ENCODE data around the gene EIF4G3. TPM values are rescaled to one million over a fixed set of nuclear protein-coding genes. Genes with fewer than 3 reads are reported as not detected.
"Not testable (repeated sequence)": the region's sequence is repeated elsewhere in the genome, so short reads cannot be mapped to it uniquely, and the experiment has no call there.

EIF4G3 gene
- total and polyA plus RNA-seq, 9 of the 15 experiments (the other 6 are each of a cell fraction or from before 2014, with no cell fraction given), result 6.7 to 40.5 (median 32.1) TPM

DNA sequence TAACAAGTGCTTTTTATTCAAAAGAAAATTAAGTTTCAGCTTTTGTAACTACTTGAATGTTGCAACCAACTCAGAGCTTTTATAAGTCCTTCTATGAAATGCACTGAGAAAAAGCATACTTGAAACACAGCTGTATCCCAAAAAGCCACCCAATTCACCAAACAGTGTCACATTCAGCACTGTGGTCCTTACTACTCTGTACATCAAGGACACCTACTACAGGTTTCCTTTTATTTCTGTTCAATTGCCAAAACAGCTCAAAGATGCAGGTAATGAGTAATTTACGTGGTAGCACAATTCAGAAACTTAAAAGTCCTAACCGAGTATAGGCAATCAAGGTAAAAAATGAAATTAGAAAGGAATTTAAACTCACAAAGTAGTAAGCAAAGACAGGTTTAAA lies 2.5 kb downstream of the EIF4G3 start:
- Histone ChIP-seq H3K36me3 (ENCODE audit: control insufficient read depth, insufficient read depth, low read length) (peaks cover 24% of the 10 kb centered on the region; the same call in 1 of the 3 replicates), H3K27me3 (ENCODE audit: control insufficient read depth in 2 of 2, insufficient read depth in 2 of 2, low read length in 2 of 2) (no peaks in the 10 kb centered on the region), H3K9me1 (ENCODE audit: control insufficient read depth, insufficient read depth, low read length) (no peaks in the 10 kb centered on the region), H2AFZ (ENCODE audit: low read depth, low read length) (no peak overlapping the region), H3K4me3 (peak overlapping the region; percentile 88), H3K4me2 (ENCODE audit: insufficient read depth, low read length) (peak overlapping the region; percentile 83), H3K9me3 (replicated peaks; ENCODE audit: control insufficient read depth, insufficient read depth, low read depth, low read length) (no peaks in the 10 kb centered on the region), H3K27ac (ENCODE audit: extremely low read depth, low read depth, low read length) (no peak overlapping the region), H3K4me1 (replicated peaks in 1 of 2; ENCODE audit: control insufficient read depth in 2 of 2, insufficient read depth in 2 of 2, low read length in 2 of 2) (peaks cover 16 to 20% of the 10 kb centered on the region in 2 experiments; a peak in 4 of 5 replicates), H3K79me2 (ENCODE audit: control insufficient read depth, insufficient read depth, low read length) (peaks cover 45% of the 10 kb centered on the region), H4K20me1 (replicated peaks; ENCODE audit: control insufficient read depth, insufficient read depth, low read length) (peaks cover 12% of the 10 kb centered on the region), H3K9ac (ENCODE audit: insufficient read depth in 1 of 2, low read depth in 2 of 2, low read length in 2 of 2) (peak overlapping the region in 1 of 2 experiments; percentile 69; a peak in 2 of 4 replicates)
- in situ Hi-C loops (cut with MboI) (no loop called here), intact Hi-C loops (cut with micrococcal nuclease) (no loop called here)
- POLR2A ChIA-PET, result interaction anchor here (0.8 to 2.2 kb wide), 6 partner anchors 9 to 192 kb away, joined by 3 to 7 read pairs (median 4); no protein-coding TSS in a partner anchor
- TF ChIP-seq, protein P1, sequence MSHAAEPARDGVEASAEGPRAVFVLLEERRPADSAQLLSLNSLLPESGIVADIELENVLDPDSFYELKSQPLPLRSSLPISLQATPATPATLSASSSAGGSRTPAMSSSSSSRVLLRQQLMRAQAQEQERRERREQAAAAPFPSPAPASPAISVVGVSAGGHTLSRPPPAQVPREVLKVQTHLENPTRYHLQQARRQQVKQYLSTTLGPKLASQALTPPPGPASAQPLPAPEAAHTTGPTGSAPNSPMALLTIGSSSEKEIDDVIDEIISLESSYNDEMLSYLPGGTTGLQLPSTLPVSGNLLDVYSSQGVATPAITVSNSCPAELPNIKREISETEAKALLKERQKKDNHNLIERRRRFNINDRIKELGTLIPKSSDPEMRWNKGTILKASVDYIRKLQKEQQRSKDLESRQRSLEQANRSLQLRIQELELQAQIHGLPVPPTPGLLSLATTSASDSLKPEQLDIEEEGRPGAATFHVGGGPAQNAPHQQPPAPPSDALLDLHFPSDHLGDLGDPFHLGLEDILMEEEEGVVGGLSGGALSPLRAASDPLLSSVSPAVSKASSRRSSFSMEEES (CRISPR knock-in tag; IDR thresholded peaks at IDR 0.05), result no peak
- TF ChIP-seq ZBTB7A (IDR thresholded peaks at IDR 0.05; ENCODE audit: borderline replicate concordance, control insufficient read depth, low read depth, low read length), result no peak
- TF ChIP-seq HIVEP1 (CRISPR knock-in tag; IDR thresholded peaks at IDR 0.05), result no peak
- no peak for TF ChIP-seq SMAD2 (IDR thresholded peaks at IDR 0.05; ENCODE audit: low read depth, low read length)
- TF ChIP-seq DDX20 (tag; IDR thresholded peaks at IDR 0.05; ENCODE audit: low read depth), result no peak
- TF ChIP-seq SLC30A9 (CRISPR knock-in tag; IDR thresholded peaks at IDR 0.05), result no peak
- no TSS peak for BruUV-seq (replicated peaks)
- CTCF ChIA-PET (ENCODE audit: low intra/inter-chr PET ratio), result no interaction called here
- FAIRE-seq, result no peak
- DNase-seq (ENCODE audit: extremely low read depth in 1 of 4, low spot score in 3 of 4), result no peak
- ATAC-seq, result no peak
- 46% methylated on average over 2 of the region's 2 CpGs for WGBS (ENCODE audit: insufficient coverage, low coverage, missing lambda C conversion rate)

- H3K27ac ChIP-seq (ENCODE audit: extremely low read depth, low read depth, low read length), result not testable (repeated sequence)
These were observed 3.6 kb downstream of the EIF4G3 start for GRCh38 chr1:21173096-21173495.

More at GRCh38 chr1:21173096-21173495, 3.6 kb downstream of the EIF4G3 start:
- H3K4me3 ChIP-seq; H3K9me3 ChIP-seq (replicated peaks; ENCODE audit: control insufficient read depth, insufficient read depth, low read depth, low read length); H3K9ac ChIP-seq (ENCODE audit: insufficient read depth in 1 of 2, low read depth in 2 of 2, low read length in 2 of 2); FAIRE-seq; intact Hi-C loops (cut with micrococcal nuclease); DNase-seq (ENCODE audit: extremely low read depth in 1 of 4, low spot score in 3 of 4); in situ Hi-C loops (cut with MboI); H2AFZ ChIP-seq (ENCODE audit: low read depth, low read length); H3K27me3 ChIP-seq (ENCODE audit: control insufficient read depth in 2 of 2, insufficient read depth in 2 of 2, low read length in 2 of 2); H3K4me2 ChIP-seq (ENCODE audit: insufficient read depth, low read length); H3K9me1 ChIP-seq (ENCODE audit: control insufficient read depth, insufficient read depth, low read length); ATAC-seq; BruUV-seq (replicated peaks); CTCF ChIA-PET (ENCODE audit: low intra/inter-chr PET ratio): not testable (repeated sequence)
- peaks cover 16 to 20% of the 10 kb centered on the region in 2 experiments; a peak in 4 of 5 replicates for H3K4me1 ChIP-seq (replicated peaks in 1 of 2; ENCODE audit: control insufficient read depth in 2 of 2, insufficient read depth in 2 of 2, low read length in 2 of 2)
- H3K36me3 ChIP-seq (ENCODE audit: control insufficient read depth, insufficient read depth, low read length), result peaks cover 30% of the 10 kb centered on the region; the same call in 1 of the 3 replicates
- POLR2A ChIA-PET, result interaction anchor here (1.5 to 1.7 kb wide), 2 partner anchors 9 to 45 kb away, joined by 5 read pairs; no protein-coding TSS in a partner anchor
- WGBS (ENCODE audit: insufficient coverage, low coverage, missing lambda C conversion rate), result 90% methylated on average over 11 of the region's 12 CpGs
- H3K79me2 ChIP-seq (ENCODE audit: control insufficient read depth, insufficient read depth, low read length), result peaks cover 46% of the 10 kb centered on the region
- H4K20me1 ChIP-seq (replicated peaks; ENCODE audit: control insufficient read depth, insufficient read depth, low read length), result peaks cover 12% of the 10 kb centered on the region

Data from K562 (cell line).